Activated CD8-positive, alpha-beta memory T cell treated with anti-CD3 and anti-CD28 coated beads, Interleukin-2, amount 50 U/mL, for 4 hours (primary cell): ENCODE results near the gene KDM4C.

Source experiments
- DNase-seq: peaks from one replicate; pipeline ENCODE4 v3.0.0-alpha.2; 2020

Gene KDM4C

DNA sequence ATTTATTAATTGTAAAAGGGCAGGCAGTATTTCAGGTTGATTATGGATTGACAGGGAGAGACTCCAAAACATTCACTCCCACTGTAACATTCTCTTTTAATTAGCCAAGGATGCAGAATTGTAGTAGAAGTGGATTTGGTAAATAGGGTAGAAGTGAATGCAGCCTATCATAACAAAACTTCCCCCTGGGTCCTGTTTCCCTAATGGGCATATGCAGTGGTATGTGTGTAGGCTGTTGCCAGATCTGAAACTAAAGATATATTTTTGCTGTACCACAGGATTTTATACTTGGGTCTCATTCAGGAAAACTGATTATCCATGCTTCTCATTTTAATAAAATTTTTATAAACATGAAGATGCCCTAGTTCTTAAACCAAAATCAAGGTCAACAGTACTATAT lies 351.2 kb downstream of the KDM4C start:
- no peak for DNase-seq

DNA sequence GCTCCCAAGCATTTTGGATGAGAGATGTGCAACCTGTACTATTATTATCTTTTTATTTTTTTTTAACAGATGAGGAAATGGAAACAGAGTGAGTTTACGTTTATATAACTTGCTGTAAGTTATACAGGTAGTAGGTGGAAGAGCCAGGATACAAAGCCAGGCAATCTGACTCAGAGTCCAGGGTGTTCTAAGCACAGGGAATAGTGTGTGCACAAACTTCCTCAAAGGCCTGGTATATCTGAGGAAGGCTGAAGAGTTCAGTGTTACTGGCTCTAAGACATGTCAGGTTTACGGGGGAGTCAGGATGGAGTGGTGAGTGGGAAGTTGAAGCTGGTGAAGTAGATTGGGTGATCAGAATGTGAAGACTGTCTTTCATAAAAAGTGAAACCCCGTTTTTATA lies 353.6 kb downstream of the KDM4C start:
- no peak for DNase-seq

GRCh38 chr9:7115606-7116005 lies 357.8 kb downstream of the KDM4C start:
- no peak for DNase-seq

- DNase-seq: no peak
Measured at GRCh38 chr9:7117676-7118561, 360.1 kb downstream of the KDM4C start.

GRCh38 chr9:7118633-7119032 lies 360.9 kb downstream of the KDM4C start:
- DNase-seq: no peak

- DNase-seq: no peak
Measured at GRCh38 chr9:7119612-7120011, 361.8 kb downstream of the KDM4C start.

GRCh38 chr9:7121055-7121454 lies 363.3 kb downstream of the KDM4C start:
- no peak for DNase-seq

DNA sequence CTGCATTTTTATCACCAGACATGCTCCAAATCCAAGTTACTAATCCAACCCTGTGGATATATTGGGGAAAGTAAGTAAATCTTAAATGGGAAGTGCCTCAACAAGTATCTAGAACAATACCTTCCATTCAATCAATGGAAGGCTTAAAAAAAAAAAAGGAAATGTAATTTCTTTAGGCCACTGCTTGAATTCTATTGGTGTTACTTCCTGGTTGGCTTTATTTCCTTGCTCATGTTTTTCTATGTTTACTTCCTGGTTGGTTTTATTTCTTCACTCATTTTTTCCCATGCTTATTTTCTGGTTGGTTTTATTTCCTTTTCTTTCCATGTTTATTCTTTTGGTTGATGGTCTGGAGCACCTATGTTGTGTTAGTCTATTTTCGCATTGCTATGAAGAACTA lies 363.9 kb downstream of the KDM4C start:
- no peak for DNase-seq

- no peak for DNase-seq
Measured at GRCh38 chr9:7123743-7124142, 366.0 kb downstream of the KDM4C start.

DNA sequence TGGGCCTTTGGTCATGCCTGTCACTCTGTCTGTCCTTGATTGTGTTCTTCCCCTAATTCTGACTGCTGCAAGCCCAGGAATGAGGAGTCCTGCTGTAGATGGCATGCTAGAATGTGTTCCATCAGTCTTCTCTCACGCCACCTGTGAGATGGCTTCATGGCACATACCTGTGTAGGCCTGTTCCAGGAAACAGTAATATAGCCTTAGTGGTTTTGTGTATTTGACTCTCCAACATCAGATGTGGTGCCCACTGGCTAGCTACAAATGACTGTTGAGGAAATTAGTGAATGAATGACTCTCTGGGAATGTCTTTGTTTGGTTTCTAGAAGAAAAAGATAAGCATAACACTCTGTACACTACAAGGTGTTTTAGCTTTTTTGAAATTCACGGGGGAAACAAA lies 367.5 kb downstream of the KDM4C start:
- no peak for DNase-seq

DNA sequence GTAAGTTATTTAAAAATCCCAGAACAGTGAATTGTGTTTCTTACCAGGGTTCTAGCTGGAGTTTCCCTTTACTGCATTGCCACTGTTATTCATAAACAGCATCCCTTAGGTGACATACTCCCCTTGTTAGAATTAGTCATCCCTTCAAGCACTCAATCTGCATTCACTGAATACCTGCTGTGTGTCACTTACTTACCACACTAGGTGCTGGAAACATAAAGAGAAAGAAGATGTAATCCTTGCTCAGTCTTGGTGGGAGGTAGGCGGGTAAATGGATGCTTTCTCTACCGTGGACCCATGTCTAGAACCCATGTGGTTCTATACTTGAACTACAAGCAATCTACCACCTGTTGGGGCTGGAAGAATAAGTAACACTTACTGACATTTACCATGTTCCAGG lies 371.6 kb downstream of the KDM4C start:
- DNase-seq: no peak

DNA sequence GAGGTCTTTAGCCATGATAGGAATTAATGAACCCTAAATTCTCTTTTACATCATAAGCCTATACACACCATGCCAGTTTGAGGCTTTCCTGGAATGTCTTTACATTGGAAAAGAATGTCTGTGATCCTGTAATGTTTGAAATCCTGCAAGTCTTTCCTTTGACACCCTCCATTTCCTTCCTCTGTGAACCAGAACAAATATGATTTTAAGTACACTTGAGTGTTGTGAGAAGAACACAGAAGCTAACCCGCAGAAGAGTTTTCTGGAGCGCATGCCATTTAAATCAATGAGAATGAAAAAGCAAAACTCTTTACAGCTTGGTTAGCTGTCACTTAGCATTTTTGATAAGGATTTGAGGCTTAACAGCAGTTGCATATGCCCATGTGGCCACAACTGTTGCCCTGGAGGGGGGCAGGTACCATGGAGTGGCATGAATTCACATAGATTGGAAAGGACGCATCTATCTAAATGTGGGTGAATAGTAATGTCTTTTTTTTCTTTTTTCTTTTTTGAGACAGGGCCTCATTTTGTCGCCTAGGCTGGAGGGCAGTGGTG lies 372.6 kb downstream of the KDM4C start:
- DNase-seq: no peak

DNA sequence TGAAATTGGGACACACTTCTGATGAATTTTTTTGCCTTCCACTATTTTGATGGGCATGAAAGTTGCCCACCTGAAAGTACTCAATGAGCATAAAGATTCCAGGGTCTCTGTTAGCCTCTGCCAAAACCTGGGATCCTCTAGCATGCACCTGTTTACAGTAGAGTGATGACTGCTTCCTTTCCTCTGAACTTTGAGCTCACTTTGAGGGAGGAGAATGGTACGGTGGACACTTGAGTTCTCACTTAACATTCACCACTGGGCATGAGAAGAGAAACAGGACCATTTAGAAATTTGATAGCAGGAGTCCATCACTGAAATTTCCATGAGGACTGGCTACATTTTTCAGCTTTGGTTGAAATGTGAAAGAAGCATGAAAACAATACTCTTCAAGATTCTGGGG lies 374.8 kb downstream of the KDM4C start:
- no peak for DNase-seq

- no peak for DNase-seq
Measured at GRCh38 chr9:7135735-7136134, 378.0 kb downstream of the KDM4C start.

GRCh38 chr9:7137040-7137439 lies 379.3 kb downstream of the KDM4C start:
- no peak for DNase-seq

GRCh38 chr9:7137571-7137970 lies 379.8 kb downstream of the KDM4C start:
- no peak for DNase-seq

DNA sequence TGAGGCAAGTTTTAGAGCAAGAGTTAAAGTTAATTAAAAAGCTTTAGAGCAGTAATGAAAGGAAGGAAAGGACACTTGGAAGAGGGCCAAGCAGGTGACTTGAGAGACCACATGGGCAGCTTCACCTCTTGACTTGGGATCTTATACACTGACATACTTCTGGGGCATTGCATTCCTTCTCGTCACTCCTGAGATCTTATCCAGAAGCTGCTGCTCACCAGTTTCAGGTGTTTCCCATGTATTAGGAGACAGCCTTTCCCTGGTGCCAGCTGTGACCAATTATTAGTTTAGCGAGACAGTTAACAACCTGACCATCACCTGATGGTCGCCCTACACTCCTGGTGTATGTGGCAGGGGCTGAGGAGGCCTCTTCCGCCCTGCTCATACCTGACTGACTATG lies 382.1 kb downstream of the KDM4C start:
- no peak for DNase-seq

DNA sequence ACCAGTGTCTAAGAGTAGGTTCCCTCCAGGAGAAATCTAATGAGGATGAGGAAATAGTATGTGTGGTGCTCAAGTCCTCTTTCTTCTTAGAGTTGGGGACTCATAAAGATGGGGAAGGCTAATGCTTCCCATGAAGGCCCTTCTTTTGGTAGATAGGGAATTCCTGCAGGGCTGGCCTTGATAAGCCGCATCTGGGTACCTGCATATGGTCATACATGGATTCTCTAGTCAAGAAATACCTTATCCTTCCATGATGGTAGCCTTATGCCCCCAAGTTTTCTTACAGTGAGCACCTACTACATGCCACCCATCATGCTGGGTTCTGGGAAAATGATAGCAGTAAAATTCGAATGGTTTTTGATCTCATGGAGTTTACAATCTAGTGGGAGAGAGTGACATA lies 382.6 kb downstream of the KDM4C start:
- no peak for DNase-seq

DNA sequence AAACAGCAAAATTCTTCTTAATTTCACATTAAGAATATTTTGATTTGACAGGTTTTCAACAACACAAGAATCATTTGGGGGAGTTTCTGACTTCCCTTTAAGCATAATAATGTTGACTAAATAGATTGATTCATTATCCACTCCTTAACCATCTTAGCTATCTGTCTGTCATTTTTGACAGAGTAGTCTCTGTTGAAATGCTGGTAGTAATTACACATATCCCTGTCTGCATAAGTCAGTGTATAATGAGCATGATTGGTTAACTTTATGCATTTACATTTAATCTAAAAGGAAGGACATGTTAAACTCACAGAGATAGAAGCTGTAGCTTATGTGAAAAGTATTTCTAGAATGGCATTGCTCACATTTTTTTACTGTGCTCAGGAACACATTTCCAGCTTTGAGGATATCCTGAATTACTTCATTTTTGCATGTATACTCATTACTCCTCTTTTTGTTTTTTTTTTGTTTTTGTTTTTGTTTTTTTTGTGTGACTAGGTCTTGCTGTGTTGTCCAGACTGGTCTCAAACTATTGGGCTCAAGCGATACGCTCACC lies 385.9 kb downstream of the KDM4C start:
- no peak for DNase-seq

DNA sequence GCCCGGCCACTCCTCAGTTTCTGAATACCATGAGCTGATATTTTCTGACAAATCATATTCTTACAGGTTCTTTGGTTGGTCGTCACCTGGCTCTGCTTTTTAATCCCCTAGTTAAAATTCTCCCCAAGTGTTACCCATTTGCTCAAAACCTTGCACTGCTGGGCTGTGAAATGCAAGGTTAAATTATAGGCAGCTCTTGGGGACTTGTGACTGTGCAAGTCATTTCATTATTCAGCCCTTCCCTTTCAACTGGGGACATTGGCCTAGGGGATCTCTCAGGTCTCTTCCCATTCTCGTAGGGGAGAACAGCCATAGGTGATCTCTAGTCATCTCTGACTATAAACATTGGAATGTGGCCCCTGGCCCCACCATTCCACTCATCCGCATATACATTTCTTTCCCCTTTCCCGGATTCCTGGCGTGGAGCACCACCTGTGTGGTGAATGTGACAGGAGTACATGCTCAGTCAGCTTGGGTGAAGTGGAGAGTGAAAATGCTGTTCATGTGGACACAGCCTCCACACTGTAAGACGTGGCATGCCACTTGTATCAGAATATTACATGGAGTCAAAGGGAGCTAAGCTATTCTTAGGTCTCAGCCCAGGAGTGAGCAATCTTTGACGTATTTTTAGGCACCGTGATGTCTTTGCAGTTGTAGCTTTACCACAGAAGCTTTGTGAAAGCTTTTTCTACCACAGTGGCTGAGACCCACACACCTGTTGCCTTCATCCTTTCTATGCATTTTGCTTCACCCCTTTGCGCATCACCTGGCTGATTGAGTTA lies 386.7 kb downstream of the KDM4C start:
- DNase-seq: no peak

GRCh38 chr9:7145361-7146069 lies 387.7 kb downstream of the KDM4C start:
- no peak for DNase-seq

- no peak for DNase-seq
Measured at GRCh38 chr9:7146582-7146981, 388.8 kb downstream of the KDM4C start.
